Liver (tissue), 9 donors: Measurements from ENCODE around the gene NUP205. TPM values are rescaled to one million over a fixed set of nuclear protein-coding genes. Genes with fewer than 3 reads are reported as not detected.

ENCODE experiments used
- DNase-seq: peaks from one replicate; pipeline ENCODE4 v3.0.0-alpha.2; 2017; ENCODE audit warnings: low spot score
- H3K27ac ChIP-seq, 2 donors: one replicate each; pipeline ENCODE4 v1.7.0; 2013; ENCODE audit warnings: inconsistent platforms in 2 of 2, low read length in 2 of 2, control low read depth in 1 of 2, low read depth in 1 of 2, mild to moderate bottlenecking in 1 of 2
- H3K27me3 ChIP-seq, 4 donors: one replicate each; pipeline versions ENCODE4 v1.6.1 to v1.7.0; 2013; ENCODE audit warnings: low read length in 3 of 4, inconsistent platforms in 1 of 4, mild to moderate bottlenecking in 1 of 4, moderate library complexity in 1 of 4; ENCODE audit not compliant: control insufficient read depth in 4 of 4, insufficient read depth in 4 of 4
- H3K36me3 ChIP-seq, 4 donors: one replicate each; pipeline versions ENCODE4 v1.6.1 to v1.7.0; 2013; ENCODE audit warnings: low read length in 3 of 4, mild to moderate bottlenecking in 3 of 4, low read depth in 1 of 4, moderate library complexity in 1 of 4; ENCODE audit not compliant: control insufficient read depth in 4 of 4, insufficient read depth in 3 of 4
- H3K4me1 ChIP-seq, 4 donors: one replicate each; pipeline versions ENCODE4 v1.6.1 to v1.7.0; 2013; ENCODE audit warnings: low read length in 3 of 4, mild to moderate bottlenecking in 3 of 4, moderate library complexity in 1 of 4; ENCODE audit not compliant: control insufficient read depth in 4 of 4, insufficient read depth in 4 of 4
- H3K4me3 ChIP-seq, 3 donors: one replicate each; pipeline versions ENCODE4 v1.6.1 to v1.7.0; 2013; ENCODE audit warnings: low read length in 3 of 3, control low read depth in 1 of 3, low read depth in 1 of 3, mild to moderate bottlenecking in 1 of 3
- H3K9ac ChIP-seq, 2 donors: one replicate each; pipeline ENCODE4 v1.7.0; 2013; ENCODE audit warnings: low read length in 2 of 2, mild to moderate bottlenecking in 2 of 2, moderate library complexity in 2 of 2, control low read depth in 1 of 2, low read depth in 1 of 2
- H3K9me3 ChIP-seq, 4 donors: one replicate each; pipeline versions ENCODE4 v1.6.1 to v1.7.0; 2013; ENCODE audit warnings: low read length in 3 of 4; ENCODE audit not compliant: control insufficient read depth in 4 of 4
- EGR1 ChIP-seq, 2 donors: IDR thresholded peaks; 2 replicates each; pipeline ENCODE4 v1.6.1; 2016 to 2018; ENCODE audit warnings: antibody characterized with exemption in 2 of 2, low read depth in 2 of 2
- FOXA1 ChIP-seq: IDR thresholded peaks from 2 replicates; pipeline ENCODE4 v1.6.1; 2016; ENCODE audit warnings: antibody characterized with exemption
- FOXA2 ChIP-seq: IDR thresholded peaks from 2 replicates; pipeline ENCODE4 v1.6.1; 2016; ENCODE audit warnings: antibody characterized with exemption
- HNF4A ChIP-seq, 2 donors: conservative IDR thresholded peaks; 2 replicates each; pipeline ENCODE4 v1.6.1; 2016; ENCODE audit warnings: antibody characterized with exemption in 2 of 2, mild to moderate bottlenecking in 2 of 2
- HNF4G ChIP-seq: IDR thresholded peaks from 2 replicates; pipeline ENCODE4 v1.6.1; 2016; ENCODE audit warnings: antibody characterized with exemption
- NR2F2 ChIP-seq: IDR thresholded peaks from 2 replicates; pipeline ENCODE4 v1.6.1; 2016; ENCODE audit warnings: antibody characterized with exemption
- RAD21 ChIP-seq, 2 donors: IDR thresholded peaks; 2 replicates each; pipeline ENCODE4 v1.6.1; 2016; ENCODE audit warnings: antibody characterized with exemption in 2 of 2, mild to moderate bottlenecking in 2 of 2
- RXRA ChIP-seq, 2 donors: IDR thresholded peaks; 2 replicates each; pipeline ENCODE4 v1.6.1; 2017 to 2018; ENCODE audit warnings: antibody characterized with exemption in 2 of 2, mild to moderate bottlenecking in 1 of 2
- SP1 ChIP-seq: IDR thresholded peaks from 2 replicates; pipeline ENCODE4 v1.6.1; 2018; ENCODE audit warnings: antibody characterized with exemption, mild to moderate bottlenecking
- YY1 ChIP-seq: IDR thresholded peaks from 2 replicates; pipeline ENCODE4 v1.6.1; 2016; ENCODE audit warnings: antibody characterized with exemption, mild to moderate bottlenecking
- WGBS: extraction: QIAGEN DNeasy Blood & Tissue Kit; methylation state at CpG from one replicate; pipeline ENCODE4 v1.1.7; 2013; 5-methylcytosine and 5-hydroxymethylcytosine counted together
- polyA plus RNA-seq, 2 donors: library from polyadenylated mRNA; stranded (reverse) in 1 of 2; unstranded in 1 of 2; fragments of 200-250 nt in 1 of 2; fragments of >200 nt in 1 of 2; fragmentation: Nextera tagmentation in 1 of 2; extraction: Ambion mirVana in 1 of 2; gene quantifications; one replicate each; pipeline versions ENCODE4 v1.2.1 to v1.2.3, GENCODE V29; 2013 to 2015
- total RNA-seq, 2 donors: library from RNA; depleted of rRNA; stranded (reverse); fragments of >200 nt; gene quantifications; one replicate each; pipeline ENCODE4 v1.2.3, GENCODE V29; 2014
- TF ChIP-seq, protein P1 (sequence below): IDR thresholded peaks from 2 replicates; pipeline ENCODE4 v1.6.1; 2016; ENCODE audit warnings: antibody characterized with exemption
- TF ChIP-seq, protein P2 (sequence below): IDR thresholded peaks from 2 replicates; pipeline ENCODE4 v1.6.1; 2016; ENCODE audit warnings: antibody characterized with exemption
- TF ChIP-seq, protein P3 (sequence below): fragments of 150-350 bp; IDR thresholded peaks from 2 replicates; pipeline ENCODE4 v1.5.1; 2017; ENCODE audit warnings: improper control_type of control experiment, low read depth, low read length; ENCODE audit not compliant: missing input control
- donor health status: healthy.
- donor health status: healthy.
- donor health status: healthy.
- donor health status: healthy.
- donor health status: healthy.

The NUP205 gene
- total and polyA plus RNA-seq, 4 donors = 6.3 to 27.8 (median 12.0) TPM

DNA sequence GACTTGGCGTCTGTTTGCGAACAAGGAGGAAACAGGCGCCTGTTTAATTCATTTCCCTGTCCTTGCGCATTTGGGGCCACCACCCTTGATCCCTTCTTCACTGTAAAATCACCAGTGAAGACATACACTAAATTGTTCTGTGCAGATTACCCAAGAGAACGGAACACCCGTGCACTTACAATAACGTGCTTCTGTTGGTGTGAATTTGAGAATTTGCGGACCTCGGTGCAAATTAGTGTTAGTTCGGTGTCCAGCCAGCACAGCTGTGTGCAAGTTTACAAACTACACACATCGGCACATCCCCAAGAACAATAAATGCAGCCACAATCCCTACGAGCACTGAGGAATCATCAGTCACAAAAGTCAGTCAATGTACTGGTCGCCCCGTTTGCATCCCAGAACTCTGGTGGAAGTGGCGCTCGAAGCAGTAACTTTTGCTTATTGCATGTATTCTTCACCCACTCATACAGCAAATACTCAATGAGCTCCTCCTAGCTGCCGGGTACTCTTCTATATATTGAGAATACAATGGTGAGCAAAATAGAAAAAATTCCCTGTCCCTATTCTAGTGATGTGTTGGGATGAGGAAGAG is 47.0 kb upstream of the NUP205 start:
- Histone ChIP-seq H3K27ac (peak overlapping the region in 1 of 2 donors; percentile 0), H3K36me3 (no peaks in the 10 kb centered on the region), H3K9ac (peak overlapping the region in 1 of 2 donors; percentile 34), H3K4me1 (peaks cover 2 to 33% (median 23%) of the 10 kb centered on the region in 4 donors), H3K9me3 (no peaks in the 10 kb centered on the region), H3K27me3 (no peaks in the 10 kb centered on the region), H3K4me3 (peak overlapping the region; percentile 63 to 99 (median 68))
- no peak for DNase-seq
- WGBS = 3% methylated on average over 17 of the region's 17 CpGs
- TF ChIP-seq RXRA (IDR thresholded peaks at IDR 0.05) (no peak), HNF4A (conservative IDR thresholded peaks at IDR 0.05) (no peak), NR2F2 (no peak), RAD21 (IDR thresholded peaks at IDR 0.05) (peak; percentile 4 to 13)

DNA sequence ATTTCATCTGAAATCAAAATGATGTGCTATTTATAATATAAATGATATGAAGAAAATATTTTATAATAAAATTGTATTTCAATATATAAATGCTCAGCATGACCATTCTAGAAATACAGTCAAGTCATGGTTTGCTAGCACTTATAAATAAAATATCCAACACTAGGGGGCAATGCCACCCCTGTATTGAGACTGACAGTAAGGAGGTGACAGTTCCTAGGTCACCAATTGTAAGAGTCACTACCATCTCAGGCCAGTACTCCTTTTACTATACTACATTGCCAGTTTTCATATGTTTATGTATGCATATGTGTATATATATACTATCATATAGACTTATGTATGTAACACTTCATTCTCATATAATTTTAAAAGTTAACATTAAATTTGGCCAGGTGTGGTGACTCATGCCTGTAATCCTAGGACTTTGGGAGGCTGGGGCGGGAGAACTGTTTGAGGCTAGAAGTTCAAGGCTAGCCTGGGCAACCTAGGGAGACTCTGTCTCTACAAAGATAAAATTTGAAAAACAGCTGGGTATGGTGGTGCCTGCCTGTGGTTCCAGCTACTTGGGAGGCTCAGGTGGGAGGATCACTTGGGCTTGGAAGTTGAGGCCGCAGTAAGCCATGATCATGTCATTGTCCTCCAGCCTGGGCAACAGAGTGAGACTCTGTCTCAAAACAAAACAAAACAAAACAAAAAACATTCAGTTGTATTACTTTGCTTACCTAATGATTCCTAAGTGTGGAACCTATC is 45.4 kb upstream of the NUP205 start:
- Histone ChIP-seq H3K36me3 (no peaks in the 10 kb centered on the region), H3K9me3 (no peaks in the 10 kb centered on the region), H3K4me1 (peaks cover 2 to 29% (median 21%) of the 10 kb centered on the region in 4 donors), H3K4me3 (no peak overlapping the region), H3K9ac (no peak overlapping the region), H3K27me3 (no peaks in the 10 kb centered on the region), H3K27ac (no peak overlapping the region)
- 97% methylated on average over 2 of the region's 2 CpGs for WGBS
- no peak for DNase-seq
- TF ChIP-seq EGR1 (IDR thresholded peaks at IDR 0.05; ENCODE audit: low read depth in 2 of 2) (no peak), RXRA (IDR thresholded peaks at IDR 0.05) (no peak), FOXA1 (no peak), RAD21 (IDR thresholded peaks at IDR 0.05) (peak; percentile 87 to 88), YY1 (no peak)
- TF ChIP-seq, protein P1, sequence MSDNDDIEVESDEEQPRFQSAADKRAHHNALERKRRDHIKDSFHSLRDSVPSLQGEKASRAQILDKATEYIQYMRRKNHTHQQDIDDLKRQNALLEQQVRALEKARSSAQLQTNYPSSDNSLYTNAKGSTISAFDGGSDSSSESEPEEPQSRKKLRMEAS = no peak
- TF ChIP-seq, protein P2, sequence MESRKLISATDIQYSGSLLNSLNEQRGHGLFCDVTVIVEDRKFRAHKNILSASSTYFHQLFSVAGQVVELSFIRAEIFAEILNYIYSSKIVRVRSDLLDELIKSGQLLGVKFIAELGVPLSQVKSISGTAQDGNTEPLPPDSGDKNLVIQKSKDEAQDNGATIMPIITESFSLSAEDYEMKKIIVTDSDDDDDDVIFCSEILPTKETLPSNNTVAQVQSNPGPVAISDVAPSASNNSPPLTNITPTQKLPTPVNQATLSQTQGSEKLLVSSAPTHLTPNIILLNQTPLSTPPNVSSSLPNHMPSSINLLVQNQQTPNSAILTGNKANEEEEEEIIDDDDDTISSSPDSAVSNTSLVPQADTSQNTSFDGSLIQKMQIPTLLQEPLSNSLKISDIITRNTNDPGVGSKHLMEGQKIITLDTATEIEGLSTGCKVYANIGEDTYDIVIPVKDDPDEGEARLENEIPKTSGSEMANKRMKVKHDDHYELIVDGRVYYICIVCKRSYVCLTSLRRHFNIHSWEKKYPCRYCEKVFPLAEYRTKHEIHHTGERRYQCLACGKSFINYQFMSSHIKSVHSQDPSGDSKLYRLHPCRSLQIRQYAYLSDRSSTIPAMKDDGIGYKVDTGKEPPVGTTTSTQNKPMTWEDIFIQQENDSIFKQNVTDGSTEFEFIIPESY = no peak
- TF ChIP-seq, protein P3, sequence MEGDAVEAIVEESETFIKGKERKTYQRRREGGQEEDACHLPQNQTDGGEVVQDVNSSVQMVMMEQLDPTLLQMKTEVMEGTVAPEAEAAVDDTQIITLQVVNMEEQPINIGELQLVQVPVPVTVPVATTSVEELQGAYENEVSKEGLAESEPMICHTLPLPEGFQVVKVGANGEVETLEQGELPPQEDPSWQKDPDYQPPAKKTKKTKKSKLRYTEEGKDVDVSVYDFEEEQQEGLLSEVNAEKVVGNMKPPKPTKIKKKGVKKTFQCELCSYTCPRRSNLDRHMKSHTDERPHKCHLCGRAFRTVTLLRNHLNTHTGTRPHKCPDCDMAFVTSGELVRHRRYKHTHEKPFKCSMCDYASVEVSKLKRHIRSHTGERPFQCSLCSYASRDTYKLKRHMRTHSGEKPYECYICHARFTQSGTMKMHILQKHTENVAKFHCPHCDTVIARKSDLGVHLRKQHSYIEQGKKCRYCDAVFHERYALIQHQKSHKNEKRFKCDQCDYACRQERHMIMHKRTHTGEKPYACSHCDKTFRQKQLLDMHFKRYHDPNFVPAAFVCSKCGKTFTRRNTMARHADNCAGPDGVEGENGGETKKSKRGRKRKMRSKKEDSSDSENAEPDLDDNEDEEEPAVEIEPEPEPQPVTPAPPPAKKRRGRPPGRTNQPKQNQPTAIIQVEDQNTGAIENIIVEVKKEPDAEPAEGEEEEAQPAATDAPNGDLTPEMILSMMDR = peak; percentile 62

DNA sequence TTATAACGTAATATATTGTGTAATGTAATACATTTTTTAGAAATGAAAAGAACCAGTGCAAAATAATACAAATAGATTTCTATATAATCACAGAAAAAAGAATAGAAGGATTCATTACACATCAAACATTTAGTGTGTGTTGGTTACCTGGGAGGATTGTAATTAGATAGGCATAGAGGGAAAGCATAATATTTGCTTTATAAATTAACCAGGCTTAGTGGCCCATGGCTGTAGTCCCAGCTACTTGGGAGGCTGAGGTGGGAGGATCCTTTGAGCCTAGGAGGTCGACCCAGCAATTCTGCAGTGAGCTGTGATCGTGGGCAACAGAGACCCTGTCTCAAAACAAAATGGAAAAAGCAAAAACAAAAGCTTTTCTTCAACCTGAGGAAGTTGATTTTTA is 42.9 kb upstream of the NUP205 start:
- no peak for DNase-seq
- 85% methylated on average over 3 of the region's 3 CpGs for WGBS
- no peak overlapping the region for H3K27ac ChIP-seq
- no peak overlapping the region for H3K4me3 ChIP-seq
- no peak overlapping the region for H3K9ac ChIP-seq
- no peaks in the 10 kb centered on the region for H3K36me3 ChIP-seq
- H3K4me1 ChIP-seq = peaks cover 0 to 8% (median 6%) of the 10 kb centered on the region in 4 donors
- no peaks in the 10 kb centered on the region for H3K27me3 ChIP-seq
- TF ChIP-seq RXRA (IDR thresholded peaks at IDR 0.05) = no peak
- TF ChIP-seq YY1 = no peak
- no peak for TF ChIP-seq SP1
- TF ChIP-seq, protein P3 = no peak
- no peak for TF ChIP-seq FOXA2
- no peak for TF ChIP-seq HNF4G
- TF ChIP-seq, protein P1 = no peak
- no peaks in the 10 kb centered on the region for H3K9me3 ChIP-seq
